SK-N-SH (cell line): Measurements from ENCODE around the gene SLC26A2. TPM values are rescaled to one million over a fixed set of nuclear protein-coding genes. Genes with fewer than 3 reads are reported as not detected.

ENCODE experiments used
- CTCF ChIA-PET: fragments of 300-600, 350-600 bp; formaldehyde crosslinking; extraction: SDS; loops from one replicate; lab custom pipeline; 2021; lab: Yijun Ruan, JAX
- POLR2A ChIA-PET: fragments of 350-600 bp; sonication (Branson Sonifier 250); formaldehyde crosslinking; extraction: SDS; loops from one replicate; lab custom pipeline; 2020; ENCODE audit warnings: antibody characterized with exemption, inconsistent platforms; lab: Yijun Ruan, JAX
- DNase-seq: peaks from one replicate; pipeline ENCODE4 v3.0.0; 2012
- H2AFZ ChIP-seq: fragments of 200-600 bp; sonication (generic); 2 replicates; pipeline ENCODE4 v1.8.1; 2016; ENCODE audit warnings: antibody characterized with exemption, mild to moderate bottlenecking, low read depth
- H3F3A ChIP-seq: fragments of 200-600 bp; sonication (generic); replicated peaks from 2 replicates; pipeline ENCODE3; 2016; ENCODE audit warnings: antibody characterized with exemption, mild to moderate bottlenecking; ENCODE audit not compliant: insufficient read depth
- H3K27ac ChIP-seq, 2 experiments: fragments of 200-500 bp in 1 of 2; fragments of 200-600 bp in 1 of 2; sonication (Bioruptor generic) in 1 of 2; sonication (generic), shearing (Covaris generic) in 1 of 2; 2 replicates each; pipeline versions ENCODE4 v1.5.1 to v1.6.1; 2014 to 2016; ENCODE audit warnings: low read depth in 2 of 2, inconsistent platforms in 1 of 2, low read length in 1 of 2, mild to moderate bottlenecking in 1 of 2, mixed read lengths in 1 of 2
- H3K27me3 ChIP-seq: fragments of 200-600 bp; sonication (generic), shearing (Covaris generic); 2 replicates; pipeline ENCODE4 v1.6.1; 2016; ENCODE audit warnings: mixed run types; ENCODE audit not compliant: insufficient read depth
- H3K36me3 ChIP-seq, 2 experiments: fragments of 200-500 bp in 1 of 2; fragments of 200-600 bp in 1 of 2; sonication (Bioruptor generic) in 1 of 2; sonication (generic) in 1 of 2; replicated peaks in 1 of 2; 2 replicates each; pipeline versions ENCODE3 to v1.5.1; 2014 to 2016; ENCODE audit warnings: low read length in 1 of 2, mild to moderate bottlenecking in 1 of 2; ENCODE audit not compliant: insufficient read depth in 2 of 2, control insufficient read depth in 1 of 2
- H3K4me1 ChIP-seq, 2 experiments: fragments of 200-500 bp in 1 of 2; fragments of 200-600 bp in 1 of 2; sonication (Bioruptor generic) in 1 of 2; sonication (generic), shearing (Covaris generic) in 1 of 2; 2 replicates each; pipeline versions ENCODE4 v1.5.1 to v1.6.1; 2014 to 2016; ENCODE audit warnings: low read depth in 1 of 2, low read length in 1 of 2, mixed run types in 1 of 2; ENCODE audit not compliant: insufficient read depth in 2 of 2, control insufficient read depth in 1 of 2
- H3K4me2 ChIP-seq: fragments of 200-600 bp; sonication (generic), shearing (Covaris generic); 2 replicates; pipeline ENCODE4 v1.6.1; 2017; ENCODE audit warnings: mixed run types
- H3K4me3 ChIP-seq, 2 experiments: fragments of 200-500 bp in 1 of 2; fragments of 200-600 bp in 1 of 2; sonication (Bioruptor generic) in 1 of 2; sonication (generic), shearing (Covaris generic) in 1 of 2; 2 replicates each; pipeline versions ENCODE4 v1.5.1 to v1.8.1; 2014 to 2016; ENCODE audit warnings: low read depth in 2 of 2, inconsistent platforms in 1 of 2, low read length in 1 of 2, mild to moderate bottlenecking in 1 of 2, mixed read lengths in 1 of 2, moderate library complexity in 1 of 2
- H3K79me2 ChIP-seq: fragments of 200-600 bp; sonication (generic); 2 replicates; pipeline ENCODE4 v1.8.1; 2017; ENCODE audit warnings: mild to moderate bottlenecking; ENCODE audit not compliant: insufficient read depth
- H3K9ac ChIP-seq: fragments of 200-600 bp; sonication (generic); 2 replicates; pipeline ENCODE4 v1.6.1; 2017; ENCODE audit warnings: mixed run types
- H3K9me2 ChIP-seq: fragments of 200-600 bp; sonication (generic); 2 replicates; pipeline ENCODE4 v1.6.1; 2017; ENCODE audit warnings: mixed run types
- H3K9me3 ChIP-seq: fragments of 200-600 bp; sonication (generic); 2 replicates; pipeline ENCODE4 v1.6.1; 2017; ENCODE audit warnings: mixed run types, mild to moderate bottlenecking, moderate library complexity
- H4K20me1 ChIP-seq: fragments of 200-600 bp; sonication (generic); 2 replicates; pipeline ENCODE4 v1.6.1; 2017; ENCODE audit warnings: mild to moderate bottlenecking, mixed run types; ENCODE audit not compliant: insufficient read depth
- CHD2 ChIP-seq: fragments of 150-350 bp; IDR thresholded peaks from 2 replicates; pipeline ENCODE4 v1.6.1; 2018; ENCODE audit warnings: low read length; ENCODE audit not compliant: partially characterized antibody
- ELF1 ChIP-seq: IDR thresholded peaks from 2 replicates; pipeline ENCODE4 v1.4.0; 2012
- EP300 ChIP-seq, 2 experiments: IDR thresholded peaks; 2 replicates each; pipeline versions ENCODE4 v1.4.0 to v1.6.1; 2012; ENCODE audit warnings: borderline replicate concordance in 1 of 2, low read depth in 1 of 2, low read length in 1 of 2
- EZH2phosphoT487 ChIP-seq: fragments of 200-600 bp; sonication (generic); IDR thresholded peaks from 2 replicates; pipeline ENCODE4 v1.6.1; 2017; ENCODE audit warnings: low read depth, mixed run types, mild to moderate bottlenecking, antibody characterized with exemption, moderate library complexity, borderline replicate concordance
- FOSL2 ChIP-seq: IDR thresholded peaks from 2 replicates; pipeline ENCODE4 v1.4.0; 2012; ENCODE audit warnings: low read depth, mild to moderate bottlenecking, moderate library complexity, borderline replicate concordance
- FOXJ3 ChIP-seq: sonication (generic); formaldehyde crosslinking; IDR thresholded peaks from 2 replicates; pipeline ENCODE4 v1.5.1; 2020; ENCODE audit warnings: mild to moderate bottlenecking, missing genetic modification reagents
- FOXM1 ChIP-seq: IDR thresholded peaks from 2 replicates; pipeline ENCODE4 v1.4.0; 2012; ENCODE audit warnings: low read depth, mild to moderate bottlenecking
- GABPA ChIP-seq: IDR thresholded peaks from 2 replicates; pipeline ENCODE4 v1.4.0; 2012; ENCODE audit warnings: low read depth, mild to moderate bottlenecking
- GATA2 ChIP-seq: sonication (generic); formaldehyde crosslinking; IDR thresholded peaks from 2 replicates; pipeline ENCODE4 v1.5.0; 2020; ENCODE audit warnings: mild to moderate bottlenecking, missing genetic modification reagents
- IRF3 ChIP-seq: fragments of 150-350 bp; IDR thresholded peaks from 2 replicates; pipeline ENCODE4 v1.6.1; 2016; ENCODE audit warnings: mild to moderate bottlenecking, low read depth, low read length
- JUND ChIP-seq: IDR thresholded peaks from 2 replicates; pipeline ENCODE4 v1.4.0; 2012
- MAX ChIP-seq: IDR thresholded peaks from 2 replicates; pipeline ENCODE4 v1.4.0; 2012; ENCODE audit warnings: low read depth
- MEF2A ChIP-seq: IDR thresholded peaks from 2 replicates; pipeline ENCODE4 v1.4.0; 2012; ENCODE audit warnings: low read depth, borderline replicate concordance
- MXI1 ChIP-seq: IDR thresholded peaks from 2 replicates; pipeline ENCODE4 v1.6.1; 2012; ENCODE audit warnings: mild to moderate bottlenecking, low read depth, low read length, improper control_type of control experiment
- NRF1 ChIP-seq: IDR thresholded peaks from 2 replicates; pipeline ENCODE4 v1.6.1; 2012; ENCODE audit warnings: low read depth, mild to moderate bottlenecking, low read length
- PBX3 ChIP-seq: IDR thresholded peaks from 2 replicates; pipeline ENCODE4; 2012
- RAD21 ChIP-seq: IDR thresholded peaks from 2 replicates; pipeline ENCODE4 v1.6.1; 2012; ENCODE audit warnings: mild to moderate bottlenecking, low read length
- SMC3 ChIP-seq: IDR thresholded peaks from 2 replicates; pipeline ENCODE4 v1.6.1; 2012; ENCODE audit warnings: low read depth, low read length, improper control_type of control experiment
- TAF1 ChIP-seq: IDR thresholded peaks from 2 replicates; pipeline ENCODE4 v1.6.1; 2012; ENCODE audit warnings: low read depth, mild to moderate bottlenecking, low read length, moderate library complexity, borderline replicate concordance
- TCF12 ChIP-seq: IDR thresholded peaks from 2 replicates; pipeline ENCODE4 v1.4.0; 2012
- ZBTB33 ChIP-seq: IDR thresholded peaks from 2 replicates; pipeline ENCODE4 v1.4.0; 2012; ENCODE audit warnings: low read depth, borderline replicate concordance
- WGBS: methylation state at CpG from one replicate; pipeline ENCODE4 v1.1.6; 2017; ENCODE audit warnings: low lambda C conversion rate; 5-methylcytosine and 5-hydroxymethylcytosine counted together
- polyA plus RNA-seq, 3 experiments: library from polyadenylated mRNA; depleted of rRNA; stranded (reverse); fragments of >200 nt; gene quantifications; 2 replicates each; pipeline ENCODE4 v1.2.3, GENCODE V29; 2012
- TF ChIP-seq, protein P1 (sequence below): fragments of 150-350 bp; IDR thresholded peaks from 2 replicates; pipeline ENCODE4 v1.6.1; 2017; ENCODE audit warnings: antibody characterized with exemption, low read length, low read depth, borderline replicate concordance
- TF ChIP-seq, protein P2 (sequence below): IDR thresholded peaks from 2 replicates; pipeline ENCODE4 v1.4.0; 2012; ENCODE audit warnings: low read depth, borderline replicate concordance

Gene SLC26A2
- polyA plus RNA-seq, 1 of the 3 experiments (the other 2 are of a cell fraction) = 1.3 TPM

GRCh38 chr5:149913436-149914419 lies 46.8 kb upstream of the SLC26A2 start (continued):
- no peak for TF ChIP-seq TAF1

DNA sequence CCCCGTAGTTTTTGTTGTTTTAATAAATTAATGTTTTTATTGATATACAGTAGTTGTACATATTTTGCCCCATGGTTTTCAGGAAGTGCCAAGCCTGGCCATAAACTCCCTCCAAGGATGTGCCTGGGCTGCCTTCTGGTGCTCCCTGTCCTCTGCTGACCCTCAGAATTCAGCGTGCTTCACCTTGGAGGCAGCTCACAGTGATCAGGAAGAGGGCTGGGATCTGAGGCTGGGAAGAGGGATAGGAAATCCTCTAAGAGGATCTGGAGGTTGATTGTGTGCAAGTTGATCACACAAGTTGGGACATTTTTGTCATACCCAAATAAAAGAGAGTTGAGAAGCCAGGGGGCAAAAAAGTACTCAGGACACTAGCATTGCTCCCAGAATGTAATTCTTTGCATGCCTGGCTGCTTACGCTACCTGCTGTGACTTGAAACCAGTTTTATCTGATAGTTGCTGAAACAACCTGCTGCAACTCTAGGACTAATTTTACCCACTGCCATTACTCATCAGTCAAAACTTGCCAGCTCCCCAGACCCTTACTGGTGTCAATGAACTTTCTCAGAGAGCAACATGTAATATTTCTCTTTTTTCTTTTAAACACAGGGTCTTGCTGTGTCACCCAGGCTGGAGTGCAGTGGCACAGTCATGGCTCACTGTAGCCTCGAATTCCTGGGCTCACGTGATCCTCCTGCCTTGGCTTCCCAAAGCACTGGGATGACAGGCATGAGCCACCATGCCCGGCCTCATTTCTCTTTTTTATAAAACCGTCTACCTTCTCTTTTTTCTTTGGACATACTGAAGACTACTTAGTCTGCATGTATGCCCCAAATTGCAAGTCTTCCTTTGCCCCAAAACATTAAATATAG lies 44.9 kb upstream of the SLC26A2 start:
- Histone ChIP-seq H3K4me1 (peaks cover 0 to 22% of the 10 kb centered on the region in 2 experiments; a peak in 1 of 4 replicates), H4K20me1 (no peaks in the 10 kb centered on the region), H3K79me2 (no peaks in the 10 kb centered on the region), H3K9me3 (no peaks in the 10 kb centered on the region), H3F3A (peaks cover 6% of the 10 kb centered on the region), H3K4me2 (no peak overlapping the region), H3K4me3 (no peak overlapping the region), H3K27ac (no peak overlapping the region; a peak in 1 of 4 replicates), H3K9ac (no peak overlapping the region), H3K36me3 (no peaks in the 10 kb centered on the region), H2AFZ (no peak overlapping the region), H3K9me2 (no peaks in the 10 kb centered on the region), H3K27me3 (no peaks in the 10 kb centered on the region)
- DNase-seq = no peak
- WGBS = 78% methylated on average over 7 of the region's 7 CpGs
- POLR2A ChIA-PET = no interaction called here
- CTCF ChIA-PET = interaction anchor here (0.7 to 2.2 kb wide), 4 partner anchors 11 to 75 kb away, joined by 3 to 11 read pairs (median 6); no protein-coding TSS in a partner anchor
- no peak for TF ChIP-seq MXI1
- TF ChIP-seq, protein P1, sequence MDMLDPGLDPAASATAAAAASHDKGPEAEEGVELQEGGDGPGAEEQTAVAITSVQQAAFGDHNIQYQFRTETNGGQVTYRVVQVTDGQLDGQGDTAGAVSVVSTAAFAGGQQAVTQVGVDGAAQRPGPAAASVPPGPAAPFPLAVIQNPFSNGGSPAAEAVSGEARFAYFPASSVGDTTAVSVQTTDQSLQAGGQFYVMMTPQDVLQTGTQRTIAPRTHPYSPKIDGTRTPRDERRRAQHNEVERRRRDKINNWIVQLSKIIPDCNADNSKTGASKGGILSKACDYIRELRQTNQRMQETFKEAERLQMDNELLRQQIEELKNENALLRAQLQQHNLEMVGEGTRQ = no peak
- TF ChIP-seq MAX = no peak
- no peak for TF ChIP-seq EP300 (IDR thresholded peaks at IDR 0.05; ENCODE audit: borderline replicate concordance in 1 of 2, low read depth in 1 of 2, low read length in 1 of 2)
- no peak for TF ChIP-seq CHD2
- peak; percentile 47 for TF ChIP-seq PBX3
- TF ChIP-seq, protein P2, sequence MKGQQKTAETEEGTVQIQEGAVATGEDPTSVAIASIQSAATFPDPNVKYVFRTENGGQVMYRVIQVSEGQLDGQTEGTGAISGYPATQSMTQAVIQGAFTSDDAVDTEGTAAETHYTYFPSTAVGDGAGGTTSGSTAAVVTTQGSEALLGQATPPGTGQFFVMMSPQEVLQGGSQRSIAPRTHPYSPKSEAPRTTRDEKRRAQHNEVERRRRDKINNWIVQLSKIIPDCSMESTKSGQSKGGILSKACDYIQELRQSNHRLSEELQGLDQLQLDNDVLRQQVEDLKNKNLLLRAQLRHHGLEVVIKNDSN = no peak
- TF ChIP-seq GABPA = no peak
- TF ChIP-seq RAD21 = no peak
- no peak for TF ChIP-seq IRF3
- TF ChIP-seq ZBTB33 = no peak
- no peak for TF ChIP-seq FOXJ3 (CRISPR knock-in tag)
- 0 out of 2 replicates have a peak, but pooled peaks have one; percentile 5 for TF ChIP-seq JUND
- no peak for TF ChIP-seq SMC3
- peak; percentile 21; the same call in 1 of the 2 replicates for TF ChIP-seq TCF12
- TF ChIP-seq EZH2phosphoT487 = no peak
- TF ChIP-seq NRF1 = no peak
- TF ChIP-seq ELF1 = no peak
- no peak for TF ChIP-seq FOSL2
- TF ChIP-seq MEF2A = no peak
- no peak for TF ChIP-seq FOXM1
- TF ChIP-seq GATA2 (CRISPR knock-in tag) = no peak
